Adrenal gland (tissue), 5 donors: ENCODE data around the gene DPYD.

Experiments
- CTCF ChIP-seq, 6 experiments: fragments of 450-650 bp in 4 of 6; fragments of 200-600 bp in 2 of 6; sonication (generic) in 1 of 6; IDR thresholded peaks; 1 replicate in 5 of 6; 2 replicates in 1 of 6; pipeline versions ENCODE4 v1.5.1 to v1.8.0; 2016 to 2021; ENCODE audit warnings: antibody characterized with exemption in 6 of 6, mild to moderate bottlenecking in 2 of 6, moderate library complexity in 1 of 6
- POLR2A ChIP-seq, 2 donors: fragments of 450-650 bp; IDR thresholded peaks; one replicate each; pipeline ENCODE4 v1.6.1; 2017; ENCODE audit warnings: antibody characterized with exemption in 2 of 2, mild to moderate bottlenecking in 2 of 2, moderate library complexity in 1 of 2
- donor health status: DM: no; HTN: no; CAD: no.

GRCh38 chr1:97348599-97349265, 572.1 kb downstream of the DPYD start:
- TF ChIP-seq CTCF (IDR thresholded peaks at IDR 0.05): no peak
- no peak for TF ChIP-seq POLR2A (IDR thresholded peaks at IDR 0.05)
